HG03571 (cell line): ENCODE data around the gene NCOA3.

Source experiments
- ATAC-seq: cut with Tn5 transposase; IDR thresholded peaks from one replicate; pipeline ENCODE4 v1.9.1; 2021; ENCODE audit not compliant: unreplicated experiment

NCOA3 gene

DNA sequence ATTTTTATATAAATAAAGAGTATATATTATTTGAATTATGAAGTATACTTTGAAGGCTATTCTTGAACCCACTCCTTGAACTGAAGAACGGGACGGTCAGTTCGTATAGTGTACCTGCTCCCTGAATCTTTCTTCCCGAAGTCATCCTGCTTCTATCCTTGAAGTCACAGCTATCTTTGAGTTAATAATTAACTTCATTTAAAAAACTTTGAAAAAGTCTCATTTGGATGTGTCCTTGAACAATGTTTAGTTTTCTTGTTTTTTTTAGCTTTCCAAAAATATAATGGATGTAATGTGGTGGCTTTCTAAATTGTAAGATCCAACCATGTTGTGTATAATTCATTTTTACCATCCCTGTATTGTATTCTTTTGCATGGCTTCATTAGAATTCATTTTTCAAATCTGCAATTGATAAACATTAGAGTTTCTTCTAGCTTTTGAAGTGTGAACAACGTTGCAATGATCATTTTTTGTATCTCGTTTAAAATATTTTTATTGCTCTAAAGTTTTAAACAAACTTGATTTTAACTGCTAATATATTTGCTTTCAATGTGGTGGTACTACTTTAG lies 94.4 kb downstream of the NCOA3 start:
- no peak for ATAC-seq

- no peak for ATAC-seq
Observed at GRCh38 chr20:47597090-47597489, 95.4 kb downstream of the NCOA3 start.

- ATAC-seq: no peak
Observed at GRCh38 chr20:47598911-47599744, 97.4 kb downstream of the NCOA3 start.

GRCh38 chr20:47600967-47601547 lies 99.4 kb downstream of the NCOA3 start:
- no peak for ATAC-seq

DNA sequence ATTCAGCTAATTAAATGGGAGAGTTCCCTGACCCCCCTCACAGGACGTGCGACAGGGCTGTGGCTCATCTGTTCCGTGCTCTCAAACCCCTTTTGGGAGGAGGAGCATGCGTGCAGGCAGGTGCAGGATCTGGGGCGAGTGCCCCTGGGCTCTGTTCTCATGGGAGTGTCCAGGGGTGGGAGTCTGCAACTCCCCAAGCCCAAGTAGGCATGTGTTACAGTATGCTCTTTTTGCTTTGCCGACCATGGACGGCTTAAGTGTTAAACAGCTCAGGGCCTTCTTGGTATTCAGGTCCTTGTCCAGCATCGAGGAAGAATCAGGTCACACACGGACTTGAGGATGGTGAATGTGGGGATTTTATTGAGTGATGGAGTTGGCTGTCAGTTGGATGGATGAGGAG lies 101.6 kb downstream of the NCOA3 start:
- ATAC-seq: no peak

GRCh38 chr20:47605673-47606413 lies 104.2 kb downstream of the NCOA3 start:
- ATAC-seq: no peak

DNA sequence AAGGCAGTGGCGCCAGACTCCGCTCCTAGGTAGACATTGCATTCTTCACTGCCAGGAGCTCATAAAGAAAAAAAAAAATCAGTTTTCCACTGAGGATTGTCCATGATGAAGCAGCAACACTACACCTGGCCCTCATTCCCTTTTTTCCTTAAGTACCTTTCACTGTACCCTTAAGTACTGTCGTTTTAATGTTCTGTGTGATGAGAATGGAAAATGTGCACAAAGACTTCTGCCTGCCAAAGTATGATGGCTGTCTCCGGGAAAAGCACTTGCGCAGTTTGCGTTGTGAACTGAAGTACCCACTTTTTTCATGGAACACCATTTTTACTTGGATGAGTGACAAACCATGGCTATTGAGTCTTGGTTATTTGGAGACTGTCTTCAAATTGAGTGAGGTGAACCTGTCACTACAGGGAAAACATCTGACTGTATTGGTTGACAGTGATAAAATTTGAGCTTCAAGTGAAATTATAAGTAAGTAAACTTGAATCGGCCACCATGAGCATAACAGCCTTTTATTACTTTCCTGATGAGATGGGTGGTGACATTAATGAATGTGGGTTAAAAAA lies 104.8 kb downstream of the NCOA3 start:
- no peak for ATAC-seq

GRCh38 chr20:47606983-47607613 lies 105.4 kb downstream of the NCOA3 start:
- no peak for ATAC-seq

GRCh38 chr20:47609001-47609400 lies 107.3 kb downstream of the NCOA3 start:
- ATAC-seq: no peak

DNA sequence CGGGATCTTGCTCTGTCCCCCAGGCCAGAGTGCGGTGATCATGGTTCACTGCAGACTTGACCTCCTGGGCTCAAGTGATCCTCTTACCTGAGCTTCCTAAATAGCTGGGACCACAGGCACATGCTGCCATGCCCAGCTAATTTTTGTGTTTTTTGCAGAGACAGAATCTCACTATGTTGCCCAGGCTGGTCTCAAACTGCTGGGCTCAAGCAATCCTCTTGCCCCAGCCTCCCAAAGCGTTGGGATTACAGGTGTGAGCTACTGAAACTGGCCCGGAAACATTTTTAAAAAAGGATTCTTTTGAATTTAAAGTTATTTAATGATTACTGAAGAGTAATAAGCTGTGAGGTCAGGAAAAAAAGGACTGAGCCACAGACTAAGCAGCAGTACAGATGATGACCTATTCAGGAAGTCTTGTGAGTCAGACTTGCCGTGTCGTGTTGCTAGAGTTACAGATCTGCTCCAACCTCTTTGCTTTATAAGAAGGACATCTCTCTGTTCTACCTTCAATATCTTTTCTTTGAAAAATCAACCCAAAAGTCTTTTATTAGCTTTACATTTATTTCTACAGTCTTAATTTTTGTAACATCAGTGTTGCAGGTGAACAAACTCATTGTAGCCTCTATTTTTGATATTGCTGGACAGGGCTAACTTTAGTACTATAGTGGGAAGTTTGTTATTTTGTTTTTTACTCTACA lies 108.7 kb downstream of the NCOA3 start:
- ATAC-seq: no peak

DNA sequence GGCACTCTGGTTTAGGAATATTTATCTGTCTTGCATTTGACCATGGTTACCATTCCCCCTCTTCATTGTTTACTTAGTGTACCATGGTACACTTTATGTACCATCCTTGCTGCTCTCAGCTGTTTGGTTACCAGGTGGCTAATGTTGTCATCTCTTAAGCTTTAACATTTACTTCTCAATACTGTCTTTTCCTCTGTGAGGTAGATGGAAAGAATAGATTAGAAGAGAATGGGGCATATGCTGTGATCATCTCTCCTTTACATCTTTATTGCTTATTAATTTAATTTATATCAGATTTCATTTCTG lies 109.2 kb downstream of the NCOA3 start:
- no peak for ATAC-seq

DNA sequence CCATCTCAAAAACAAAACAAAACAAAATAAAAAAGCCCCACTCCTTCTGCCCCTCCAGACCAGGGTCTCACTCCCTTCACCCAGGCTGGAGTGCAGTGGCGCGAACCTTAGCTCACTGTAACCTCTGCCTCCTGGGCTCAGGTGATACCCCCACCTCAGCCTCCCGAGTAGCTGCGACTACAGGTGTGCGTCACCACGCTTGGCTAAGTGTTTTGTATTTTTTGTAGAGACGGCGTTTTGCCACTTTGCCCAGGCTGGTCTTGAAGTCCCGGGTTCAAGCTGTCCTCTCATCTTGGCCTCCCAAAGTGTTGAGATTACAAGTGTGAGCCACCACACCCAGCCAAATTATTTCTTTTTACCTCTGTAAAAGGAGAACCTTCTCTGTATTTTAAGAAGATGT lies 110.1 kb downstream of the NCOA3 start:
- ATAC-seq: no peak

GRCh38 chr20:47612670-47613069 lies 111.0 kb downstream of the NCOA3 start:
- ATAC-seq: no peak

- no peak for ATAC-seq
Observed at GRCh38 chr20:47614703-47615309, 113.1 kb downstream of the NCOA3 start.

DNA sequence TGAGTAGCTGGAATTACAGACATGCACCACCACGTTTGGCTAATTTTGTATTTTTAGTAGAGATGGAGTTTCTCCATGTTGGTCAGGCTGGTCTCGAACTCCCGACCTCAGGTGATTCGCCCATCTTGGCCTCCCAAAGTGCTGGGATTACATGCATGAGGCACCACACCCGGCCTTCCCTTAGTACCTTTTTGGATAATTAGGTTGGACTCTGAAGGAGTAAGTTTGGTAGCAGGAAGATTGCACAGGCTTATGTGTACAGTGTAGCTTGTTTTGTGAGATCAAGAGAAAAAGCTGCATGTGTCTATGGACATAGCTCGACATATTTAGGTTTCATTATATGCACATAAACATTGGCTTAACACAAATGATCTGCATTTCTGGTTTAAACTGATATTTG lies 116.8 kb downstream of the NCOA3 start:
- no peak for ATAC-seq

GRCh38 chr20:47620808-47621805 lies 119.4 kb downstream of the NCOA3 start:
- ATAC-seq: no peak

DNA sequence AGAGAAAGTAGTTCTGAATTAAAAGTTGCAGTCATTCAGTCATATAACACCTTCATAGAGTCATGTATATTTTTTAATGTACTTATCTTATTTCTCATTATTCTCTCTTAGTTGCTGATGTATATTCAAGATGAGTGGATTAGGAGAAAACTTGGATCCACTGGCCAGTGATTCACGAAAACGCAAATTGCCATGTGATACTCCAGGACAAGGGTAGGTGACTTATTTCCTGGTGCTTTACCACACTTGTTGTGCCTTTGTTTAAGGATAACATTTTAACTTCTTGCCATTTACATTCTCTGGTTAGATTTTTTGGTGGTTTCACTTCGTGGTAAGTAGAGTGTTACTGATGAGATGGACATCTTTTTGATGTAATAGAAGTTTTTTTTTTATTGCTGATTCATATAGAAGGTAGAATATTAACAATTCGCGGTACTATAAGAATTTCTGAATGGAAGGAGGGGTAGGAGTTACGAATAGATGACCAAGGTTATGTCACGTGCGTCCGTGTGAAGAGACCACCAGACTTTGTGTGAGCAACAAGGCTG lies 120.5 kb downstream of the NCOA3 start:
- ATAC-seq: no peak

GRCh38 chr20:47623206-47623605 lies 121.5 kb downstream of the NCOA3 start:
- ATAC-seq: no peak

- ATAC-seq: no peak
Observed at GRCh38 chr20:47627540-47627939, 125.9 kb downstream of the NCOA3 start.
